HEK293 (cell line): ENCODE results near the gene ARAP1.
A peak's percentile ranks its signal among the peaks of the same experiment; 100 is the strongest.

Experiments
- ATF2 ChIP-seq: fragments of 450-650 bp; formaldehyde crosslinking; IDR thresholded peaks from 2 replicates; pipeline ENCODE4 v1.5.1; 2016; ENCODE audit warnings: missing biosample characterization, missing genetic modification characterization, low read depth
- FEZF1 ChIP-seq: fragments of 450-650 bp; formaldehyde crosslinking; IDR thresholded peaks from 2 replicates; pipeline ENCODE4 v1.5.1; 2016; ENCODE audit warnings: missing biosample characterization, missing genetic modification characterization
- GLIS2 ChIP-seq: fragments of 450-650 bp; formaldehyde crosslinking; IDR thresholded peaks from 2 replicates; pipeline ENCODE4 v1.5.1; 2016; ENCODE audit warnings: missing biosample characterization, missing genetic modification characterization
- KLF17 ChIP-seq: fragments of 450-650 bp; formaldehyde crosslinking; IDR thresholded peaks from 2 replicates; pipeline ENCODE4 v1.5.1; 2016; ENCODE audit warnings: missing biosample characterization, missing genetic modification characterization
- KLF8 ChIP-seq: fragments of 450-650 bp; formaldehyde crosslinking; IDR thresholded peaks from 2 replicates; pipeline ENCODE4 v1.5.1; 2016; ENCODE audit warnings: missing biosample characterization, missing genetic modification characterization
- PRDM10 ChIP-seq: fragments of 450-650 bp; formaldehyde crosslinking; IDR thresholded peaks from 2 replicates; pipeline ENCODE4 v1.5.1; 2016; ENCODE audit warnings: missing biosample characterization, missing genetic modification characterization
- SP2 ChIP-seq: fragments of 450-650 bp; formaldehyde crosslinking; IDR thresholded peaks from 2 replicates; pipeline ENCODE4 v1.5.1; 2016; ENCODE audit warnings: missing biosample characterization, missing genetic modification characterization
- TRIM28 ChIP-seq: IDR thresholded peaks from 2 replicates; pipeline ENCODE4 v1.6.1; 2011; ENCODE audit warnings: low read length, control low read depth, borderline replicate concordance
- WT1 ChIP-seq: fragments of 450-650 bp; formaldehyde crosslinking; IDR thresholded peaks from 2 replicates; pipeline ENCODE4 v1.5.1; 2016; ENCODE audit warnings: missing biosample characterization, missing genetic modification characterization
- YY1 ChIP-seq: fragments of 450-650 bp; formaldehyde crosslinking; IDR thresholded peaks from 2 replicates; pipeline ENCODE4 v1.5.1; 2018; ENCODE audit warnings: missing biosample characterization, missing genetic modification characterization
- ZBTB17 ChIP-seq: fragments of 450-650 bp; formaldehyde crosslinking; IDR thresholded peaks from 2 replicates; pipeline ENCODE4 v1.5.1; 2016; ENCODE audit warnings: missing biosample characterization, missing genetic modification characterization
- ZBTB49 ChIP-seq: fragments of 450-650 bp; formaldehyde crosslinking; IDR thresholded peaks from 2 replicates; pipeline ENCODE4 v1.5.1; 2016; ENCODE audit warnings: missing biosample characterization, missing genetic modification characterization, low read depth
- ZNF174 ChIP-seq: fragments of 450-650 bp; formaldehyde crosslinking; IDR thresholded peaks from 2 replicates; pipeline ENCODE4 v1.5.0; 2017; ENCODE audit warnings: missing biosample characterization, mild to moderate bottlenecking, missing genetic modification characterization
- ZNF175 ChIP-seq: fragments of 450-650 bp; formaldehyde crosslinking; IDR thresholded peaks from 2 replicates; pipeline ENCODE4 v1.5.1; 2016; ENCODE audit warnings: missing biosample characterization, missing genetic modification characterization
- ZNF184 ChIP-seq: fragments of 450-650 bp; IDR thresholded peaks from 2 replicates; pipeline ENCODE4 v1.5.1; 2018; ENCODE audit warnings: missing biosample characterization, mild to moderate bottlenecking, missing genetic modification characterization
- ZNF266 ChIP-seq: fragments of 450-650 bp; formaldehyde crosslinking; IDR thresholded peaks from 2 replicates; pipeline ENCODE4 v1.5.1; 2016; ENCODE audit warnings: missing biosample characterization, missing genetic modification characterization, low read depth
- ZNF302 ChIP-seq: fragments of 450-650 bp; formaldehyde crosslinking; IDR thresholded peaks from 2 replicates; pipeline ENCODE4 v1.5.1; 2016; ENCODE audit warnings: missing biosample characterization, missing genetic modification characterization, low read depth
- ZNF366 ChIP-seq: fragments of 450-650 bp; formaldehyde crosslinking; conservative IDR thresholded peaks from 2 replicates; pipeline ENCODE4 v1.5.1; 2016; ENCODE audit warnings: missing biosample characterization, missing genetic modification characterization
- ZNF37A ChIP-seq: fragments of 450-650 bp; IDR thresholded peaks from 2 replicates; pipeline ENCODE4 v1.5.1; 2018; ENCODE audit warnings: missing biosample characterization, missing genetic modification characterization
- ZNF433 ChIP-seq: fragments of 450-650 bp; formaldehyde crosslinking; IDR thresholded peaks from 2 replicates; pipeline ENCODE4 v1.5.1; 2016; ENCODE audit warnings: missing biosample characterization, missing genetic modification characterization, low read depth
- ZNF488 ChIP-seq: fragments of 450-650 bp; formaldehyde crosslinking; IDR thresholded peaks from 2 replicates; pipeline ENCODE4 v1.5.1; 2016; ENCODE audit warnings: missing biosample characterization, missing genetic modification characterization
- ZNF514 ChIP-seq: fragments of 450-650 bp; formaldehyde crosslinking; IDR thresholded peaks from 2 replicates; pipeline ENCODE4 v1.5.1; 2016; ENCODE audit warnings: missing biosample characterization, missing genetic modification characterization
- ZNF580 ChIP-seq: fragments of 450-650 bp; formaldehyde crosslinking; IDR thresholded peaks from 2 replicates; pipeline ENCODE4 v1.5.1; 2016; ENCODE audit warnings: missing biosample characterization, missing genetic modification characterization
- ZNF629 ChIP-seq: fragments of 450-650 bp; formaldehyde crosslinking; IDR thresholded peaks from 2 replicates; pipeline ENCODE4 v1.5.1; 2017; ENCODE audit warnings: missing biosample characterization, missing genetic modification characterization
- ZNF639 ChIP-seq: fragments of 450-650 bp; formaldehyde crosslinking; IDR thresholded peaks from 2 replicates; pipeline ENCODE4 v1.5.1; 2016; ENCODE audit warnings: missing biosample characterization, missing genetic modification characterization
- ZNF658 ChIP-seq: fragments of 450-650 bp; formaldehyde crosslinking; IDR thresholded peaks from 2 replicates; pipeline ENCODE4; 2016; ENCODE audit warnings: missing biosample characterization, missing genetic modification characterization
- ZNF707 ChIP-seq: fragments of 450-650 bp; formaldehyde crosslinking; IDR thresholded peaks from 2 replicates; pipeline ENCODE4 v1.5.1; 2016; ENCODE audit warnings: missing biosample characterization, missing genetic modification characterization
- ZNF747 ChIP-seq: fragments of 450-650 bp; formaldehyde crosslinking; IDR thresholded peaks from 2 replicates; pipeline ENCODE4 v1.5.1; 2016; ENCODE audit warnings: missing biosample characterization, missing genetic modification characterization
- ZNF843 ChIP-seq: fragments of 450-650 bp; formaldehyde crosslinking; IDR thresholded peaks from 2 replicates; pipeline ENCODE4 v1.5.1; 2016; ENCODE audit warnings: missing biosample characterization, missing genetic modification characterization

The ARAP1 gene

GRCh38 chr11:72736452-72737069 is 15.6 kb downstream of the ARAP1 start (continued):
- TF ChIP-seq ZNF302 (tag by site-specific recombination) (no peak), ZNF707 (no peak), ZBTB17 (tag by site-specific recombination) (no peak), KLF8 (tag by site-specific recombination) (no peak), ZNF37A (tag by site-specific recombination) (no peak), KLF17 (tag by site-specific recombination) (peak; percentile 66; the same call in 1 of the 2 replicates), ZNF174 (tag by site-specific recombination) (no peak), SP2 (tag by site-specific recombination) (peak; percentile 38), ZNF639 (no peak), ZNF514 (tag by site-specific recombination) (no peak), WT1 (tag by site-specific recombination) (no peak), GLIS2 (tag by site-specific recombination) (no peak), ZBTB49 (tag by site-specific recombination) (no peak), ZNF266 (tag by site-specific recombination) (no peak), ZNF184 (tag by site-specific recombination) (no peak), ZNF580 (tag by site-specific recombination) (no peak), ZNF843 (tag by site-specific recombination) (no peak), ZNF366 (0 out of 2 replicates have a peak, but pooled peaks have one; percentile 21), TRIM28 (no peak), YY1 (no peak), ZNF433 (tag by site-specific recombination) (no peak), ZNF747 (tag by site-specific recombination) (no peak), PRDM10 (tag by site-specific recombination) (no peak), ZNF629 (tag by site-specific recombination) (peak; percentile 45; the same call in 1 of the 2 replicates), FEZF1 (tag by site-specific recombination) (no peak), ZNF658 (no peak), ZNF175 (tag by site-specific recombination) (no peak), ZNF488 (tag by site-specific recombination) (no peak), ATF2 (tag by site-specific recombination) (no peak)
